ENCODE data around the gene TMEM273. TPM values are rescaled to one million over a fixed set of nuclear protein-coding genes. Genes with fewer than 3 reads are reported as not detected.

Gene TMEM273
- total RNA-seq, 4 donors from 2014 or later, result 0.76 to 20.6 (median 7.1) TPM

GRCh38 chr10:49174926-49175500, 13.2 kb downstream of the TMEM273 start:
- WGBS, 2 donors, result 66 to 72% methylated on average over 7 to 10 of the region's 10 CpGs
- Histone ChIP-seq H3K27me3 (no peaks in the 10 kb centered on the region), H3K4me1 (peaks cover 0 to 37% (median 17%) of the 10 kb centered on the region in 3 donors), H3K9me3 (no peaks in the 10 kb centered on the region), H3K36me3 (no peaks in the 10 kb centered on the region), H3K27ac (no peak overlapping the region), H3K4me3 (no peak overlapping the region)
- TF ChIP-seq POLR2A (IDR thresholded peaks at IDR 0.05), result no peak
- no peak for DNase-seq
- intact Hi-C loops (cut with DNase I), result no loop called here

DNA sequence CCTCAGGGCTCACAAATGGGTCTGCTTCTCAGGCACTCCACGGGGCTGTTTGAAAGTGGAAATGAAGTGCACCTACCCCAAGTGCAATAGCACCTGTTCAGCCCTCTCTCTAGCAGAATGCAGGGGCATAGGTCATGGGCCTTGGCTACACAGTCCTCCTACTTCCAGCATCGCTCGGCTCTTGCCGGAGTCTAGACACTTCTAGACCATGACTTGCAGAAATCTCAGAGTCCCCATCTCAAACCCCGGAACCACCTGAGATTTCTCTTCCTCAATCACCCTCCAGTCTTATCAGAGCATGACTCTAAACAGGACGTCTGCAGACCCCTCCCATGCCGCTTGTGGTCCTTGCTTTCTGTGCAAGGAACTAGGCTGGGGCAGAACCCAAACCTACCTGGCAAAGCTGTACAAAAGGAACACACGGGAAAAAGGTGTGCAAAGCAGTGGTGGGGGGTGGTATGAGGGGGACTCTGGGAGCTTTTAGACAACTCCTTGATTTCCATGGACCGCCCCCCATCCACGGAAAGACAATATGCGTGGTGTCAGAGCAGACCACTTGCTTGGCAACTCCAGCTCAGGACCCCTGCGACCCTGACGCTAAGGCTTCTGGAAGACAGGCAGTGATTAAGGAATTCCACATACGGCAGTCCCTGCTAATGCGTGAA, 13.8 kb downstream of the TMEM273 start:
- Histone ChIP-seq H3K9me3 (no peaks in the 10 kb centered on the region), H3K27ac (no peak overlapping the region), H3K4me3 (no peak overlapping the region), H3K27me3 (no peaks in the 10 kb centered on the region), H3K36me3 (no peaks in the 10 kb centered on the region), H3K4me1 (peaks cover 0 to 37% (median 17%) of the 10 kb centered on the region in 3 donors)
- DNase-seq, result no peak
- 69 to 77% methylated on average over 6 to 15 of the region's 15 CpGs for WGBS, 2 donors
- TF ChIP-seq CTCF (IDR thresholded peaks at IDR 0.05) (no peak), POLR2A (IDR thresholded peaks at IDR 0.05) (no peak)
- intact Hi-C loops (cut with DNase I), result no loop called here

DNA sequence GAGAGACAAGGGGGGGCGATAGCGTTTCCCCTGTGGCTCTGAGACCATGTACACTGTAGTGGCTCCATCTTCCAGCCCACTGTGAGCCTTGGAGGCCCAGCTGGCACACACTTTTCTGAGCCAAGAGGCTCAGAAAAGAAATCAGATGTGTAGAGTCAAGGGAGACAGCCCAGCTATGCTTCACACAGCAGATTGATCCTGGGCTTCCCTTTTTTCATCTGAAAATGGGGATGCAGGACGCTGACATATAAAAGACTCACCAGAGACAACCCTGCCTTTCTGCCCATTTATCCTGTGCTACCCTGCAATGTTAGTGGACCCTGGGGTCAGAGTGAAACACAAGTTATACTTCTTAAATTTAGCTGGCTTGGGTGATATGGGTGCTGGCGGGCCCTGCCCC, 14.3 kb downstream of the TMEM273 start:
- Histone ChIP-seq H3K4me3 (no peak overlapping the region), H3K4me1 (peaks cover 0 to 37% (median 17%) of the 10 kb centered on the region in 3 donors), H3K27ac (no peak overlapping the region), H3K9me3 (no peaks in the 10 kb centered on the region), H3K27me3 (no peaks in the 10 kb centered on the region), H3K36me3 (no peaks in the 10 kb centered on the region)
- DNase-seq, result no peak
- TF ChIP-seq CTCF (IDR thresholded peaks at IDR 0.05) (no peak), POLR2A (IDR thresholded peaks at IDR 0.05) (no peak)
- WGBS, 2 donors, result 72 to 88% methylated on average over 4 of the region's 4 CpGs
- intact Hi-C loops (cut with DNase I), result no loop called here

DNA sequence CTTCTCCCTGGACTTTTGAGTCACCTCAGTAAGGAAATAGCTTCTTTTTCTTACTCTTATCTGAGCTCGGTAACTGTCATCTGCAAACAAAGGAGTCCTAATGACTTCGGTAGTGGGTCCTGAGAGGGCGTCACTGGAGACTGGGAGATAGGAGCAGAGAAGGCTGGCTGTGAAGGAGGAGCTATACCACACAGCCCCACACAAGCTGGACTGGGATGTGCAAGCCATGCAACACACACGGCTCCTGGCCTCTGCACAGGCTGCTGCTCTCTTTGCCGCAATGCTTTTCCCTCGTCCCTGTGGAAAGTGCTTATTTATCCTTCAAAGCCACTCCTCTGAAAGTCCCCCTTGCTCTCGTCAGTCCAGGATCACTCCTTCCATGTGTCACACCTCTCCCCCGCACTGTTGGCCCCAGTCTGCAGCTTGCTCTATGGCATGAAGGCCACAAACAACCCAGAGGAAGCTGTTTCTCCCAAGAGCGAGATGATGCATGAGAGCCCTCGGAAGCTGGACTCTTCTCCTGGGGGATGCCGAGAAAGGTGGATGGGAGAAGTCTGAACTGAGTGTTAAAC, 14.9 kb downstream of the TMEM273 start:
- WGBS, 2 donors, result 86 to 88% methylated on average over 8 to 9 of the region's 11 CpGs
- no peak for DNase-seq
- TF ChIP-seq CTCF (IDR thresholded peaks at IDR 0.05), result no peak
- no peak for TF ChIP-seq POLR2A (IDR thresholded peaks at IDR 0.05)
- Histone ChIP-seq H3K4me3 (no peak overlapping the region), H3K9me3 (no peaks in the 10 kb centered on the region), H3K27ac (no peak overlapping the region), H3K36me3 (no peaks in the 10 kb centered on the region), H3K4me1 (peaks cover 0 to 35% (median 16%) of the 10 kb centered on the region in 3 donors), H3K27me3 (no peaks in the 10 kb centered on the region)
- intact Hi-C loops (cut with DNase I), result no loop called here

- Histone ChIP-seq H3K9me3 (no peaks in the 10 kb centered on the region), H3K27ac (no peak overlapping the region), H3K4me3 (no peak overlapping the region), H3K27me3 (no peaks in the 10 kb centered on the region), H3K4me1 (peaks cover 0 to 35% (median 11%) of the 10 kb centered on the region in 3 donors), H3K36me3 (no peaks in the 10 kb centered on the region)
- WGBS, 2 donors, result 92 to 100% methylated on average over 1 to 2 of the region's 3 CpGs
- intact Hi-C loops (cut with DNase I), result no loop called here
- TF ChIP-seq CTCF (IDR thresholded peaks at IDR 0.05), result no peak
- no peak for TF ChIP-seq POLR2A (IDR thresholded peaks at IDR 0.05)
- no peak for DNase-seq
Measured at GRCh38 chr10:49172777-49173132, 15.4 kb downstream of the TMEM273 start.

Measured in esophagus squamous epithelium (tissue), 5 donors.